GM18861 (cell line): ENCODE results near the gene SLC2A6.

Experiments used
- ATAC-seq: cut with Tn5 transposase; IDR thresholded peaks from one replicate; pipeline ENCODE4 v1.9.1; 2021; ENCODE audit not compliant: unreplicated experiment

The SLC2A6 gene

GRCh38 chr9:133499132-133499891 is 20.4 kb upstream of the SLC2A6 start:
- ATAC-seq = no peak

- ATAC-seq = no peak
Measured at GRCh38 chr9:133496861-133497842, 18.3 kb upstream of the SLC2A6 start.

GRCh38 chr9:133495327-133496293 is 16.7 kb upstream of the SLC2A6 start:
- ATAC-seq = no peak

- no peak for ATAC-seq
Measured at GRCh38 chr9:133494636-133495326, 15.9 kb upstream of the SLC2A6 start.

- ATAC-seq = no peak
Measured at GRCh38 chr9:133493845-133494540, 15.1 kb upstream of the SLC2A6 start.

- no peak for ATAC-seq
Measured at GRCh38 chr9:133493428-133493827, 14.5 kb upstream of the SLC2A6 start.

GRCh38 chr9:133492061-133493021 is 13.4 kb upstream of the SLC2A6 start:
- ATAC-seq = no peak

GRCh38 chr9:133491656-133491925 is 12.7 kb upstream of the SLC2A6 start:
- no peak for ATAC-seq

GRCh38 chr9:133490865-133491655 is 12.2 kb upstream of the SLC2A6 start:
- ATAC-seq = no peak

GRCh38 chr9:133490201-133490681 is 11.3 kb upstream of the SLC2A6 start:
- no peak for ATAC-seq

GRCh38 chr9:133489253-133490190 is 10.6 kb upstream of the SLC2A6 start:
- no peak for ATAC-seq

- no peak for ATAC-seq
Measured at GRCh38 chr9:133488686-133489252, 9.9 kb upstream of the SLC2A6 start.

- ATAC-seq = no peak
Measured at GRCh38 chr9:133487331-133487725, 8.4 kb upstream of the SLC2A6 start.

- no peak for ATAC-seq
Measured at GRCh38 chr9:133485531-133486260, 6.8 kb upstream of the SLC2A6 start.

GRCh38 chr9:133484671-133485437 is 6.0 kb upstream of the SLC2A6 start:
- ATAC-seq = no peak
